Measurements from ENCODE around the gene SCGB1D4.
A peak's percentile ranks its signal among the peaks of the same experiment; 100 is the strongest.
"Not testable (repeated sequence)": the region's sequence is repeated elsewhere in the genome, so short reads cannot be mapped to it uniquely, and the experiment has no call there.

The SCGB1D4 gene, protein sequence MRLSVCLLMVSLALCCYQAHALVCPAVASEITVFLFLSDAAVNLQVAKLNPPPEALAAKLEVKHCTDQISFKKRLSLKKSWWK

GRCh38 chr11:62298975-62299374, at the start of gene SCGB1D4:
Gene SCGB1D4 (minus strand): TSS chr11:62299075. CDS start chr11:62299010, 65 bp downstream.
- no peaks in the 10 kb centered on the region for H3K9me3 Mint-ChIP-seq
- ATAC-seq (ENCODE audit: low read depth) = no peak
- DNase-seq (ENCODE audit: low spot score in 2 of 2) = no peak
- H3K27me3 Mint-ChIP-seq = peaks cover 11% of the 10 kb centered on the region
- H3K36me3 Mint-ChIP-seq = no peaks in the 10 kb centered on the region
- no peak within 1 kb of the TSS for H3K4me3 Mint-ChIP-seq
- no peak within 1 kb of the TSS for H3K27ac Mint-ChIP-seq
- H3K4me1 Mint-ChIP-seq = no peaks in the 10 kb centered on the region

DNA sequence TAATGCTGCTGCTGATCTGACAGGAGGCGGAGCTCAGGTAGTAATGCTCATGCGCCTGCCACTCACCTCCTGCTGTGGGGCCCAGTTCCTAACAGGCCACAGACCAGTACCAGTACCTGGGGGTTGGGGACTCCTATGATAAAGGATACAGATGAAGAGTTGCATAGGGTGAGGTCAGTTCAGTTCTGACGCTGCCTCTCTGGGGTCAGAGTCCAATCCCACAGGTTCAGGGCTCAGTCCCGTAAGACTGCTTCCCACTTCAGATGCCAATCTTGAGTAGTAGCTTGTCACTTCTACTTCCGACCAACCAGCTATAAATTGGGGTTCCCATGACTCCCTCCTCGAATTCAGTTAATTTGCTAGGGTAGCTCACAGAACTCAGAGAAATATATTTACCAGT, 47.0 kb upstream of the SCGB1D4 start:
- ATAC-seq (ENCODE audit: low read depth) (no peak), DNase-seq (ENCODE audit: low spot score in 2 of 2) (no peak)
- Mint-ChIP-seq H3K27me3 (no peaks in the 10 kb centered on the region), H3K36me3 (no peaks in the 10 kb centered on the region), H3K4me1 (peaks cover 5% of the 10 kb centered on the region), H3K4me3 (no peak overlapping the region), H3K27ac (no peak overlapping the region), H3K9me3 (no peaks in the 10 kb centered on the region)

- ATAC-seq (ENCODE audit: low read depth) = no peak
- H3K4me3 Mint-ChIP-seq = no peak overlapping the region
- no peak for DNase-seq (ENCODE audit: low spot score in 2 of 2)
- no peak overlapping the region for H3K27ac Mint-ChIP-seq
- no peaks in the 10 kb centered on the region for H3K9me3 Mint-ChIP-seq
- no peaks in the 10 kb centered on the region for H3K27me3 Mint-ChIP-seq
- peaks cover 8% of the 10 kb centered on the region for H3K4me1 Mint-ChIP-seq
- no peaks in the 10 kb centered on the region for H3K36me3 Mint-ChIP-seq
Measured at GRCh38 chr11:62344210-62344609, 45.3 kb upstream of the SCGB1D4 start.

- not testable (repeated sequence) for H3K27ac Mint-ChIP-seq; ATAC-seq (ENCODE audit: low read depth); H3K9me3 Mint-ChIP-seq; H3K4me3 Mint-ChIP-seq; H3K4me1 Mint-ChIP-seq; H3K27me3 Mint-ChIP-seq; DNase-seq (ENCODE audit: low spot score in 2 of 2); H3K36me3 Mint-ChIP-seq
Measured at GRCh38 chr11:62343646-62344190, 44.8 kb upstream of the SCGB1D4 start.

DNA sequence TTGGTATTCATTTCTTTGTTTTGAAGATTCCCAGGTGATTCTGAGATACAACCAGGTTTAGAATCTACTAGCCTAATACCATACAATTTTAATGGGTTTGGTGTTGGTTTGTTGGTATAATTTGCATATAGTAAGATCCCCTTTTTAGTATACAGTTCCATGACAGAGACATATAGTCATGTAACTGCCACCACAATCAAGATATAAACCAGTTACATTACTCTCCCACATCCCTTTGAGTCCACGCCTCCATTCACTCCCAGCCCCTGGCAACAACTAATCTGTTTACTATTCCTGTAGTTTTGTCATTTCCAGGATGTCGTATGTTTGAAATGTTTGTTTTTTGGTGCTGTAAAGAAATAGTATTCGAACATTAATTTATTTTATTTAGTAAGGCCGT, 42.7 kb upstream of the SCGB1D4 start:
- no peaks in the 10 kb centered on the region for H3K36me3 Mint-ChIP-seq
- no peaks in the 10 kb centered on the region for H3K27me3 Mint-ChIP-seq
- H3K9me3 Mint-ChIP-seq = no peaks in the 10 kb centered on the region
- no peak overlapping the region for H3K4me3 Mint-ChIP-seq
- DNase-seq (ENCODE audit: low spot score in 2 of 2) (no peak), ATAC-seq (ENCODE audit: low read depth) (no peak)
- no peak overlapping the region for H3K27ac Mint-ChIP-seq
- H3K4me1 Mint-ChIP-seq = peaks cover 19% of the 10 kb centered on the region

- no peak overlapping the region for H3K4me3 Mint-ChIP-seq
- no peaks in the 10 kb centered on the region for H3K9me3 Mint-ChIP-seq
- no peak overlapping the region for H3K27ac Mint-ChIP-seq
- DNase-seq (ENCODE audit: low spot score in 2 of 2) = peak; percentile 29 to 39
- peak; percentile 57 for ATAC-seq (ENCODE audit: low read depth)
- peaks cover 24% of the 10 kb centered on the region for H3K4me1 Mint-ChIP-seq
- no peaks in the 10 kb centered on the region for H3K27me3 Mint-ChIP-seq
- H3K36me3 Mint-ChIP-seq = no peaks in the 10 kb centered on the region
Measured at GRCh38 chr11:62340269-62340901, 41.5 kb upstream of the SCGB1D4 start.

DNA sequence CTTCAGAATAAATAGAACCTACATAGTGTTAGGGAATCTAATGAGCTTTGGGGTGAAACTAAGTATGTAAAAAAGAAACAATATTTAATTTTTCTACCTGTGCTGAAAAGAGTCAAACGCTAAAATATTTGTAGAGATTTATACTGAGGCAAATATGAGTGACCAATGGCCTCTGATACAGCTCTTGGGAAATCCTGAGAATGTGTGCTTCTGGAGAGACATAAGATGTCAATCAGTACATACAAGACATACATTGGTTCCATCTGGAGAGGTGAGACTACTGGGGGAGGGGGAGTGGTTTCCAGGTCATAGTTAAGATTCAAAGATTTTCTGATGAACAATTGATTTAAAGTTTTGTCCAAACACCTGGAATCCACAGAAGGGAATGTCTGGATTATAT, 39.3 kb upstream of the SCGB1D4 start:
- Mint-ChIP-seq H3K27me3 (peaks cover 8% of the 10 kb centered on the region), H3K4me1 (peaks cover 22% of the 10 kb centered on the region), H3K27ac (no peak overlapping the region), H3K36me3 (no peaks in the 10 kb centered on the region), H3K9me3 (no peaks in the 10 kb centered on the region), H3K4me3 (peak overlapping the region; percentile 86)
- ATAC-seq (ENCODE audit: low read depth) (no peak), DNase-seq (ENCODE audit: low spot score in 2 of 2) (no peak)

DNA sequence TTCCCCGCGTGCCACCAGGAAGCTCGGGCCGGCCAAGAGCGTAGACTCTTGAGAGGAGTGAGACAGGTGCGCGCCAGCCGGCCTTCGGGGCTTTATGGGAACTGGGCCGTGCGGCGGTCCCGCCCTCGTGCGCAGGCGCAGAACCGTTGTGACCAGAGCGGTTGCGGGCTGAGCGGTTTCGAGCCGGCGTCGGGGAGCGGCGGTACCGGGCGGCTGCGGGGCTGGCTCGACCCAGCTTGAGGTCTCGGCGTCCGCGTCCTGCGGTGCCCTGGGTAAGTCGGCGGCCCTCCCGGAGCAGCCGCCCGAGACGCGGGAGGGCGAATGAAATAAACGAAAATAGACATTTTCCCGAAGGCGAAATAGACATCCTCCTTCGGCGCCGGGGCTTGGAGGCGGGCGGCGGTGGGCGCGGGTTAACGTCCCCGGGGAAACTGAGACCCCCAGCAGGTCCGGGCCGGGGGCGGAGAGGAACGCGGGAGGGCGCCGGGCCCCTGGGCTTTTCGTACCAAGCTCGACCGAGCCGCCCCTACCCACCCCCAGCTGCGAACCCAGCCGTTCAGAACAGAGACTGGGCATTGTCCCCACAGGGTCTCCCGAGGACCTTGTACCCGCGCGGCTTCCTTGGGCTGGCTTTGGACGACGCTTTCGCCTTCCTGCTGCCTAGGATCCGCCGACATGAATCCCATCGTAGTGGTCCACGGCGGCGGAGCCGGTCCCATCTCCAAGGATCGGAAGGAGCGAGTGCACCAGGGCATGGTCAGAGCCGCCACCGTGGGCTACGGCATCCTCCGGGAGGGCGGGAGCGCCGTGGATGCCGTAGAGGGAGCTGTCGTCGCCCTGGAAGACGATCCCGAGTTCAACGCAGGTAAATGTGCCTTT, 38.7 kb upstream of the SCGB1D4 start, which contains the start of gene ASRGL1:
TSS of gene ASRGL1 (plus strand) at position 146 of the 879 bp plus-strand sequence. CDS start at position 676, 530 bp downstream.
- H3K4me3 Mint-ChIP-seq = peak within 1 kb of the TSS; percentile 86
- no peaks in the 10 kb centered on the region for H3K9me3 Mint-ChIP-seq
- peaks cover 22% of the 10 kb centered on the region for H3K4me1 Mint-ChIP-seq
- peak; percentile 90 for ATAC-seq (ENCODE audit: low read depth)
- H3K27ac Mint-ChIP-seq = peak within 1 kb of the TSS; percentile 67
- H3K36me3 Mint-ChIP-seq = no peaks in the 10 kb centered on the region
- H3K27me3 Mint-ChIP-seq = peaks cover 9% of the 10 kb centered on the region
- peak; percentile 72 to 81 for DNase-seq (ENCODE audit: low spot score in 2 of 2)

DNA sequence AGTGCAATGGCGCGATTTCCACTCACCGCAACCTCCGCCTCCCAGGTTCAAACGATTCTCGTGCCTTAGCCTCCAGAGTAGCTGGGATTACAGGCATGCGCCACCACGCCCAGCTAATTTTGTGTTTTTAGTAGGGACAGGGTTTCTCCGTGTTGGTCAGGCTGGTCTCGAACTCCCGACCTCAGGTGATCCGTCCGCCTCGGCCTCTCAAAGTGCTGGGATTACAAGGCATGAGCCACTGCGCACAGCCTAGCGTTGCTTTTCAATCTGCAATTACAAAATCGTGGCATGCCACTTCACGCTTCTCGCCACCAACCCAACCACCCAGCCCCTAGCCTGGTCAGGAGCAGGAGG, 38.1 kb upstream of the SCGB1D4 start:
- ATAC-seq (ENCODE audit: low read depth); H3K36me3 Mint-ChIP-seq; DNase-seq (ENCODE audit: low spot score in 2 of 2); H3K9me3 Mint-ChIP-seq; H3K27me3 Mint-ChIP-seq: not testable (repeated sequence)
- peak overlapping the region; percentile 67 for H3K27ac Mint-ChIP-seq
- H3K4me1 Mint-ChIP-seq = peaks cover 22% of the 10 kb centered on the region
- H3K4me3 Mint-ChIP-seq = peak overlapping the region; percentile 86

DNA sequence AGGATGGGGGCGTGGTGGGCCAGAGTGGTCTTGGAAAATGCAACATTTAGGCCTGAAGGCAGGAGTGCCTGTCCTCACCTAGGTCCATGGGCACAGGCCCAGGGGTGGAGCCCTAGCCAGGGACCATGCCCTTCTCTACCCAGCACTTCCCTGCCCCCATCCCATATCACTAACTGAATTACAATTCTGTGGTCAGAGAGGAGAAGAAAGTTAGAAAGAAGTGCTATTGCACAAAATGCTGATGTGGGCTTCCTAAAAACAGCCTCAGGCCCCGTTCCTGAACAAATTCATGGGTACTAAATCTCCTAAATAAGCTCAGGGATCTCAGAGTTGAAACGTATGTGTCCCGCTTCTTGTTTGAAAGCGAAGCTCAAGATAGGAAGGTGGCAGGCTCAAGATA, 34.9 kb upstream of the SCGB1D4 start:
- ATAC-seq (ENCODE audit: low read depth) = no peak
- no peak overlapping the region for H3K27ac Mint-ChIP-seq
- peaks cover 16% of the 10 kb centered on the region for H3K4me1 Mint-ChIP-seq
- H3K4me3 Mint-ChIP-seq = no peak overlapping the region
- no peak for DNase-seq (ENCODE audit: low spot score in 2 of 2)
- H3K9me3 Mint-ChIP-seq = no peaks in the 10 kb centered on the region
- H3K36me3 Mint-ChIP-seq = no peaks in the 10 kb centered on the region
- peaks cover 23% of the 10 kb centered on the region for H3K27me3 Mint-ChIP-seq

- H3K9me3 Mint-ChIP-seq; H3K36me3 Mint-ChIP-seq; H3K4me3 Mint-ChIP-seq; H3K27ac Mint-ChIP-seq; ATAC-seq (ENCODE audit: low read depth); DNase-seq (ENCODE audit: low spot score in 2 of 2); H3K4me1 Mint-ChIP-seq: not testable (repeated sequence)
- peaks cover 23% of the 10 kb centered on the region for H3K27me3 Mint-ChIP-seq
Measured at GRCh38 chr11:62331264-62331663, 32.4 kb upstream of the SCGB1D4 start.

DNA sequence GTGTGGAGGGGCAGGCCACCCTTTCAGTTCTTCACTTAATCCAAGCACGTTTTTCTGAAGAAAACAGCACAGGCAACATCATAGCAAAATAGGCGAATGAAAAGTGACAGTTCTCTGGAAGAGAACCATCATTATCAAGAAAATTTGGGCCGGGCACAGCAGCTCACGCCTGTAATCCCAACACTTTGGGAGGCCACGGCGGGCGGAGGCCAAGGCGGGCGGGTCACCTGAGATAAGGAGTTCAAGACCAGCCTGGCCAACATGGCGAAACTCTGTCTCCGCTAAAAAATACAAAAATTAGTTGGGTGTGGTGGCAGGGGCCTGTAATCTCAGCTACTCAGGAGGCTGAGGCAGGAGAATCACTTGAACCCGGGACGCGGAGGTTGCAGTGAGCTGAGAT, 28.7 kb upstream of the SCGB1D4 start:
- ATAC-seq (ENCODE audit: low read depth); H3K27ac Mint-ChIP-seq; H3K9me3 Mint-ChIP-seq; DNase-seq (ENCODE audit: low spot score in 2 of 2); H3K4me1 Mint-ChIP-seq; H3K36me3 Mint-ChIP-seq; H3K4me3 Mint-ChIP-seq: not testable (repeated sequence)
- H3K27me3 Mint-ChIP-seq = peaks cover 14% of the 10 kb centered on the region

DNA sequence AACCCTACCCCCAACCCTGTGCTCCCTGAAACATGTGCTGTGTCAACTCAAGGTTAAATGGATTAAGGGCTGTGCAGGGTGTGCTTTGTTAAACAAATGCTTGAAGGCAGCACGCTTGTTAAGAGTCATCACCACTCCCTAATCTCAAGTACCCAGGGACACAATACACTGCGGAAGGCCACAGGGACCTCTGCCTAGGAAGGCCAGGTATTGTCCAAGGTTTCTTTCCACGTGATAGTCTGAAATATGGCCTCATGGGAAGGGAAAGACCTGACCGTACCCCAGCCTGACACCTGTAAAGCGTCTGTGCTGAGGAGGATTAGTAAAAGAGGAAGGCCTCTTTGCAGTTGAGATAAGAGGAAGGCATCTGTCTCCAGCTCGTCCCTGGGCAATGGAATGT, 27.8 kb upstream of the SCGB1D4 start:
- not testable (repeated sequence) for DNase-seq (ENCODE audit: low spot score in 2 of 2); H3K9me3 Mint-ChIP-seq; H3K27ac Mint-ChIP-seq; ATAC-seq (ENCODE audit: low read depth); H3K36me3 Mint-ChIP-seq; H3K4me1 Mint-ChIP-seq; H3K4me3 Mint-ChIP-seq
- peaks cover 15% of the 10 kb centered on the region for H3K27me3 Mint-ChIP-seq

GRCh38 chr11:62325781-62326180, 26.9 kb upstream of the SCGB1D4 start:
- not testable (repeated sequence) for H3K36me3 Mint-ChIP-seq; H3K27ac Mint-ChIP-seq; ATAC-seq (ENCODE audit: low read depth); H3K4me3 Mint-ChIP-seq; DNase-seq (ENCODE audit: low spot score in 2 of 2); H3K4me1 Mint-ChIP-seq; H3K9me3 Mint-ChIP-seq
- peaks cover 10% of the 10 kb centered on the region for H3K27me3 Mint-ChIP-seq

Data from memory B cell (primary cell).